ENCODE results near the gene KLHL1.

KLHL1 gene

DNA sequence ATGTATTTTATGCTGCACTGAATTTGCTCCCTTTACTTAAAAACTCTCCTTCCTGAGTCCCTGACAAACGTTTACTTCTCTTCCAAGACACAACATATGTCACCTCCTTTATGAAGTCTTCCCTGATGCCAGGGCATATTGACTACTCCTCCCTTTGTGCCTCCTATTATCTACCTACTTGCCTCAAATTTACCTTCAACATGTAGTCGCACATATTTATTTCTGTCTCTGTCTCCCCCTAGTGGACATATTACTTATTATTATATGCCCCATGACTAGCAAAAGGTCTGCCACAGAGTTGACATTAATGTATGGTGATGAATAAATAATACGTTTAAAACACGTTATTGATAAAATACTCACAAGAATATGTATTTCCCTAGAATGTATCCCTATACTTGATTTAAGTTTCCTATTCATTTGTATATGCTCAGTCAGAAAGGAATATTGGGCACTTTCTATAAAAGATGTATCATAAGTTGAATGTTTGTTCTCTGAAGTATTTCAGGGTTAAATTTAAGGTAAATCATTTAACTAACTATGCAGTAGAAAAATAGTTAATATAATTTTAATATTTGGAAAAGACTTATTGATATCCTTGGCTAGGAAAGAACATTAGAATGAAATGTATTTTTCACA is 250.9 kb downstream of the KLHL1 start:
- no peak for DNase-seq

DNA sequence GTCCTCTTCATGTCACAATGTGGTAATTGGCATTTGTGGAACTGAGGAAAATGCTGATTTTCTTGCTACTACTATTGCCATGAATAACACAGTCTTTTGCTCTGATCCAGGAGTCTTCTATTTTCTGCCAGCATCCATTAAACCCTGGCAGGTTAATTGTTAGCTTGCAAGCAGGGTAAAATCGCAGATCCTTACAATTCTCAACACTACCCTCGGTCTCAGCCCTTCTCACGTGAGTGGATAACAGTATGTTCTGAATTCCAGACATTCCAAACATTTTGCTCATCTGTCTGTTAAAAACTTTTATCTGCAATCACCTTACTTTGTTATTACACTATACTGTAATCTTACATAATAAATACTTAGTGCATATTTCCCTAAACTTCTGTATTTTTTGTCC is 251.9 kb downstream of the KLHL1 start:
- no peak for DNase-seq

DNA sequence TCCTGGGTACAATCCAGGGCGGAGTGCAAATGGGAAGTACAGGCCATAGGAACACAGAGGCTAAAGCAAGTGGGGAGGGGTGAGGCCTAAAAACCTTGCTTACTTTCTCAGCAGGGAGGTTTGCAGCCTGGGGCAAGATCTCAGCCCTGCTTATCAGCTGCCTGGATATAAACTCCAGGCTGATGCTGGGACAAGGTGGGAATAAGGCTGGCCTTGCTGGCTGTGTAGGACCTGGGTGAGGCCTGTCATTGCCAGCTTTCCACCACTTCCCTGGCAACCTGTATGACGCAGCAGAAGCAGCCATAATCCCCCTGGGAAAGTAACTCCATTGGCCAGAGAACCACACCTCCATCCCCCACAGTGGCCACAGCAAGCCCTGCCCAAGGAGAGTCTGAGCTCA is 279.7 kb downstream of the KLHL1 start:
- no peak for DNase-seq

DNA sequence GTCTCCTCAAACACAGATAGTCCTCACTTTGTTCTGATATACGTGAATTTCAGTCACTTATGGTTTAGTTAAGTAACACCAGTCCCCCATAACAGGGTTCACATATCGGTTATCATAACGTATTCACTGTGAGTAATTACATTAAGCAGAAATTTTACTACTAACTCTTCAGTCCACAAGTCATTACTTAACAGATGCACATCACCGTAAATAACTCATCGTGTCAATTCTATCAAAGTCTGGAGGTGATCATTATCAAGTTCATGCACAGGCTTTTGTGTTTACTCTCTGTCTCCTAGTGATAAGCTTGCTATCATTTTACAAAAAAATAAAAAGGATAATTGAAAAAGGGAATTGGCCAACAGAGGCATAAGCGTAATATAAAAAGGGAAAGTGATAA is 288.1 kb downstream of the KLHL1 start:
- DNase-seq, result no peak

DNA sequence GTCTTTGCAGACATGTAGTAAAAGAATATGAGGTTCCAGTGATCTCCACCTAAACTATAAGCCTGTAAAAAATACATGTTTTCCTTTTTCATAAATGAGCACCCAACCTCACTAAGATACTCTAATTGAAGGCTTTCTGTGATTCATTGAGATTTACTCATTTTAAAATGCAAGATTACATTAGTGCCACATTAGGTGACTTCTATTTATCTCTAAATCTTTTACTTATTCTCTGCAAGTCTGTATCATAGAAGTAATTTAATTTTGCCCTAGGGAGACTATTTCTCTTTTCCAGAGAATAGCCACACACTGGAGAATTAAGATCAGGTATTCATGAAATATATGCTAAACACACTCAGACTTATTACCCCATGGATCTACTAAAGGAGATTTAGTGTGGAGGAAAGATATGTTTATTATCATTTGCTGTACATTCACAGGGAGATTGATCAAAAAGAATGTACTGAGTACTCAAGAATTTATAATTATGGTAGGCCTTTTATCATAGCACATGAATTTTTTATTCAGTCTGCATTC is 290.9 kb downstream of the KLHL1 start:
- no peak for DNase-seq

DNA sequence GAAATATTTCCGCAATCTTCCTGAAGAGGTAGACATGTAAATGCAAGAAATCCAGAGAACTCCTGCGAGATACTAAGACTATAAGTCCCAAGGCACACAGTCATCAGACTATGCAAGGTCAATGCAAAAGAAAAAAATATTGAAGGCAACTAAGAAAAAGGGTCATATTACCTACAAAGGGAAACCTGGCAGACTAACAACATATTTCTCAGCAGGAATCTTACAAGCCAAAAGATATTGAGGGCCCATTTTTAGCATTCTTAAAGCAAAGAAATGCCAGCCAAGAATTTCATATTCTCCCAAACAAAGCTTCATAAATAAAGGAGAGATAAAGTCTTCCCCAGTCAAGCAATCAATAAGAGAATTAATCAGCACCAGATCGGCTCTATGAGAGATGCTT is 299.1 kb downstream of the KLHL1 start:
- DNase-seq, result no peak

DNA sequence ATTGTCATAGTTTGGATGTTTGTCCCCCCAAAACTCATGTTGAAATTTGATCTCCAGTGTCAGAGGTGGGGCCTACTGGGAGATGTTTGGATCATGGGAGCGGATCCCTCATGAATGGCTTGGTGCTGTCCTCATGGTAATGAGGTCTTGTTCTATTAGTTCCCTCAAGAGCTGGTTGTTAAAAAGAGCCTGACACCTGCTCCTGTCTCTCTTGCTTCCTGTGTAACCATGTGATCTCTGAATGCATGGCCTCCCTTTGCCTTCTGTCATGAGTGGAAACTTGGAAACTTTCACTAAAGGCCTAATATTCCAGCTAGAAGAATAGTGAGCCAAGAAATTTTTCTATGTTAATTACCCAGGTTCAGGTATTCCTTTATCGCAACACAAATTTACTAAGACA is 312.0 kb downstream of the KLHL1 start:
- DNase-seq, result no peak

DNA sequence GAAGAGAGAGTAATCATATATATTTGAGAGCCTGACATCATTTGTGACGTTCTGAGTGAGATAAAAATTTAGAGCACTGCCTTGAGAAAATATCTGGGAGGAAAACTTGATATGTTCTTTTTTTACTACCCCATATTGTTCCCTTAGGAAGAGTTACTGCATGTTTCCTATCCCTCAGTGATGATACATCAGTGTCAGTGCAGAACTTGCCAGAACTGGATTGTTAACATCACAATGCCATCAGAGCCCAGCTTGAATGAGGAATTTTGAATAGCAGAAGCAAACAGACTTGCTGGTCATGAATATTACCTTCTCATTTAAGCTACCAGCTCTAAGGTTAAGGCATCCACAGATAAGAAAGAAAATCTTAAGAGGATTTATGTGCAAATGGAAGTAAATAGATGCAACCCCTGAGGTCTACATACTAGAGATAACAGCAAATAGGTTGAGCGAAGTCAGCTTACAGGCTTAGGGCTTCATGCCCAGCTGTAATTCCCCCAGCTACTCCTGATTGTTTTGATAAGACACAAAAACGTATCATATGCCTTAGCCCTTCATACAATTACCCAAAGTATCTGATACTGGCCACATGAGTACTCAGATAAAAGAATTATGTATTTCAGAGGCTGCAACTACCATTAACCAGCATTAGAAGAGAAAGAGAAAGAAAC is 314.3 kb downstream of the KLHL1 start:
- no peak for DNase-seq

DNA sequence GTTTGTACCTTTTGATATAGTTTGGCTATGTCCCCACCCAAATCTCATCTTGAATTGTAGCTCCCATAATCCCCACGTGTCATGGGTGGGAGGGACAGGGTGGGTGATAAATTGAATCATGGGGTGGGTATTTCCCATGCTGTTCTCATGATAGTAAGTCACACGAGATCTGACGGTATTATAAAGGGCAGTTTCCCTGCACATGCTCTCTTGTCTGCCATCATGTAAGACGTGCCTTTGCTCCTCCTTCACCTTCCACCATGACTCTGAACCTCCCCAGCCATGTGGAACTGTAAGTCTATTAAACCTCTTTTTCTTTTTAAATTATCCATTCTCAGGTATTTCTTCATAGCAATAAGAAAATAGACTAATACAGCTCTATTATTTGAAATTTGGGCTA is 331.3 kb downstream of the KLHL1 start:
- DNase-seq, result no peak

DNA sequence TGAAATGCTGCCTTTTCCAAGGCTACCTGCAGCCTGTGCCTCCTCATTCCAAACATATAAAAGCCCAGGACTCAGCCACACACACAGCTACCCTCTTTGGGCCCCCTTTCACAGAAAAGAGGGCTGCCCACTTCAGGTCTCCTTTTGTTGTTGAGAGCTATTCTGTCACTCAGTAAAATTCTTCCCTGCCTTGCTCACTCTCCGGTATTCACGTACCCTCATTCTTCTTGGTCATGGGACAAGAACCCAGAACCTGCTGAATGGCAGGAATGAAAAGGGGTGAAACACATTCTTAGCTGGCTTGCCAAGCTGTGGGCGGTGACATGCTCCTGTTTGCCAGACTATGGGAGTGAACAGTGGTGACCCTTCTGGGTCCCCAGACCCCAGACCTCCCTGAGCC is 338.6 kb downstream of the KLHL1 start:
- no peak for DNase-seq

DNA sequence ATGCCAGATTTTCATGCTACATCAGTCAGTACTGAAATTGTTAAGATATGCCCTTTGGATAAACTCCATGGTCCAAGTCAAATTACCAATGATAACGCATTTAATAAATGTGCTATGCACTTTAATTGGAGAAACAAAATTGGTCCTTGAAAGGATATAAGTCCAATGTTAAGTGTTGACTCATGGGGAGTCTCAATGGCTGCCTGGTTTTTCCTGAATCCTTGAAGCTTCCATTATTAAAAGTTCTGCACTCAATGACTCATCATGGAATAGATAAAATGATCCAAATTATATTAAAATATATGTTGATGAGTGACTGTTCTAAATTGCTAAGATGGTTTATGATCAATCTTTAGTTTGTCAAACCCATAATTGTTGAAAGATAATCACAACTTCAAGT is 346.7 kb downstream of the KLHL1 start:
- DNase-seq, result no peak

DNA sequence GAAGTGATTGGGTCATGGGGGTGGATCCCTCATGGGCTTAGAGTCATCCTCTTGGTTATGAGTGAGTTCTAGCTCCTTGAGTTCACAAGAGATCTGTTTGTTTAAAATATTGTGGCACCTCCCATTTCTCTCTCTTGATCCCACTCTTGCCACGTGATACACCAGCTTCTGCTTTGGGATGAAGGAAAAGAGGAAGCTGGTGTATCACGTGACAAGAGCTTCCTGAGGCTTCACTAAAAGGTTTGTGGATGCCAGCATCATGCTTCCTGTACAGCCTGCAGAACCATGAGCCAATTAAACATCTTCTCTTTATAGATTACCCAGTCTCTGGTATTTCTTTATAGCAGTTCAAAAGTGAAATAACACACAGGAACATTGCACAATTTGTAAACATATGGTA is 353.2 kb downstream of the KLHL1 start:
- no peak for DNase-seq

DNA sequence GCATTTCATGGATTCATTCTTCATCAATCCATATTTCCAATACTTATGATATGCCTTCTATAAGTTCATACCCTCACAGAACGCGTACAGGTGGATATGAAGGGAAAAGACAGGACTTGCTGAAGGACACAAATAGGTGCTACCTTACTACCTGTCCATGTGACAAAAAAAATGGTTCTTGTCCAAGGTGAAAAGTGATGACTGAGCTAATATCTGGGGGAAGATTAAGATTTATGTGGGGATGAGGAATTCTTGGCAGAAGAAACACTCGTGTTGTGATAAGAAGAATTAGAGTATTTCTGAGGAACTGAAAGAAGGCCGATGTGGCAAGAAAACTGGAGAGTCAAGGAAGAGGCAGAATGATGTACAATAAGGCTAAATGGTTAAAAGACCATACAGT is 357.0 kb downstream of the KLHL1 start:
- no peak for DNase-seq

DNA sequence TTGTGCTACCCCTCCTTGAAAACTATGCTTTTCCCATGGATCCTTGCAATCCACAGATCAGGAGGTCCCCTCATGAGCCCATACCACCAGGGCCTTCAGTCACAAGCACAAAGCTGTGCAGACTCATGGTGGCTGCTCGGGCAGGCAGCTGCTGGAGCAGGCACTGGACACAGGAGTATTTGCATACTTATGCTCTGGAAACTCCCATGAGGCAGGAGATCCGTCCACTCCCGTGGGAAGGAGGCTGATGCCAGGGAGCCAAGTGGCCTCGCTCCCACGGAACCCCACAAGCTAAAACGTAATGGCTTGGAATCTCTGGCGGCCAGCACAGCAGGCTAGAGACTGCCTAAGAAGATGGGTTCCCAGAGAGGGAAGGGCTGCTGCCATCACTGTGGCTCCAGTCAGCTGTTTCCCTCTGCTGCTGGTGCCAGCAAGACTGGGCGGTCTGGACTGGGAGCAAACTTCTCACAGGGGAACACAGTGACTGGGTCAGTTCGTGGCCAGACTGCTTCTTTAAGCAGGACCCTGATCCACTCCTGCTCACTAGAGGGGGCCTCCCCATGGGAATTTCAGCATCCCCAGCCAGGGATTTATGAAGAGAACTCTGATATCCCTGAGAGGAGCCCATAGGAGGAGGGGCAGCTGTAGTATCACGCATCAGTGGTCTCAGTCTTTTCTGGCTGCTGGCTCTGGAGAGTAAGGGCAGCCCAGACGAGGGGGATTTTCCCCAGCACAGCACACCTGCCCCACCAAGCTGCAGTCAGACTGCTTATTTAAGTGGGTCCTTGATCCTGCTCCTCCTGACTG is 370.9 kb downstream of the KLHL1 start:
- DNase-seq, result peak; percentile 26

DNA sequence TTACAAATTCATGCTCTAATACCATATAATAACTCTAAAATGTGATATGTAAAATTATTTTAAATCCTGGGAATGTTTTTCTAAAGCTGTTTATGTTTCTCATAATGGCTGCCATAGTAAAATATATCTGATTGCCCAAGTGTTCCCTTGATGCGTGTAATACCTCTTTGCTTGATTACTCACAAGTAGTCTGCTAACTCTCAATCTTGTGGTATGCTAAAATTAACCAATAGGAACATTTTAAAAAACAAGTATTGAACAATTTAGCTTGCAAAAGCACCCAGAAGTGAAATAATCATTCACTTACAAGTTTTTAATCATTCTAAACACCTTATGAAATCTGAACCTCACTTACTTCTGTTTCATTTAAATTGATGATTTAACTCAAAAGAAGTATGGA is 386.6 kb downstream of the KLHL1 start:
- no peak for DNase-seq

DNA sequence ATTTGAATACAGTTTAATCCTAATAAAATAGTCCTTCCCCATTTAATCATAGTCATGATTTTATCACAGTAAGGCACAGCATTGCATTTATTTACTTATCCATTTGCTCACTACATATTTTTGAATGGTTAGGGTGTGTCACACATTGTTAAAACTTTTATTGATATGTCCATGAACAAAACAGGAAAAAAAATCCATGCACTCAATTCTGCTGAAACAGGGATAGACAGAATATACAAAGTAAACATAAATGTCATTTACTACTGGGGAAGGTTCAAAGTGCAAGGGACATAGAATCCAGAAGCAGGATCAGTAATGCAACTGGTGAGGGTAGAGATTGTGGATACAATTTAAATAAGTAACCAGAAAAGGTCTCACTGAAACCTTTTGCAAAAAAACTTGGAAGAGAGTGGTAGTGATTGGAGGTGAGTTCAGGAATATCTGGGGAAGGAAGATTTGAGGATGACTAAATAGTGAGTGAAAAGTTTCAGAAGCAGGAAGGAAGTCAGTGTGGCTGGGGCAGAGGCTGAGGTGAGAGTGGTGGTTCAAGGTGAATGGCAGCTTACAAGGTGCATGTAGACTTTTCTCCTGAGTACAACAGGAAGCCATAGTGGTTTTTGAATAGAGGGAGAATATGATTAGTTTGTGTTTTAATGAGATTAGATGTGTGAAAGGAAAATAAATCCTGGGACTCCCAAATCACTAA is 387.8 kb downstream of the KLHL1 start:
- DNase-seq, result no peak

DNA sequence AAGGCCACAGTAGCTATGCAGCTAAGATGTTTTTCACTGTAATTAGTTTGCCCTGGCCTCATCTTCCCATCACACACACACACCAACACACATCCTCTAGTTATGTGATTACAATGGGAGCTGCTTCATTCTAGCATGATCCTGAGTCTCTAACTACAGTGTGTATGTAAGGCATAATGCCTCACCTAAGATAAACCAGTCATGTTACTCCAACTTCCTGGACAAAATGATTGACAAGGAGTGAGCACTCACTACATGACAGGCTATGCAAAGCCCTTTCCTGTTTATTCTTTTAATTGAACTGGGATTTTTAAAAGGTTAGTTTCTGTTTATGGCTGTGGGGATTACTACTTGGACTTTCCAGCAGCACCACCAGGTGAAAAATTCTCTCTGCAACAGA is 401.4 kb downstream of the KLHL1 start:
- DNase-seq, result no peak

DNA sequence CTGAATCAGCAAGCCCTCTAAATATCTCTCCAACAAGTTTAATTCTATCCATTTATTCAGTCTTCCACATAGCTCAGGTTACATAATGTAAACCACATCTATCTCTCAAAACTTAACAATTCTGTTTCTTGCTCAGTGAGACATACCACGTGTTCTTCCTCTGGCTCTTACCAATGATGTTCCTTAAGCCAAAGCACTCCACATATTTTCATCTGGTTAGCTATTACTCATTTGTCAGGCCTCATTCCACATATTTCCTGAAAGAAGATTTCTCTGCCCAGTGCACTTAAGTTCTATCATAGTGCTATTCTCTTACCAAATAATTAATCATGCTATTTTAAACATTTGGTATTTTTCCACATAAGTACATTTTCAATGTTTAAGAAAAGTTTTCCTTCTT is 403.9 kb downstream of the KLHL1 start:
- DNase-seq, result no peak

DNA sequence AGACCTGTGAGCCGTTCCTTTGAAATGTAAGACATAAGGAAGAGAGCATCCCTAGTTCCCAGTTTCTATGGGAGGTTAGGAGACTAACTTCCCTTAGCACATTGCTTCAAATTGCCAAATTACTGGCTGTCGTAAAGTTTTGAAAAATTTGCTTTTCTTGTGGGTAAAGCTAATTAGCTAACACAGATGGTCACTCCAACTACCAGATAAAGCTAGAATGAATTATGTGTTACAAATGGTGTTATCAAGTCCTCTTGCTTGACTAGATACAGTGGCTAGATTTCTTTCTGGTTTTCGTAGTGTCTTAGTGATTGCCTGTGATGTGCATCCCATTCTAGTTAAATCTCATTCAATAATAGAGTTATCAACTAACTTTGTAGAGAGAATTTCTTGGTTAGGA is 417.3 kb downstream of the KLHL1 start:
- DNase-seq, result no peak

DNA sequence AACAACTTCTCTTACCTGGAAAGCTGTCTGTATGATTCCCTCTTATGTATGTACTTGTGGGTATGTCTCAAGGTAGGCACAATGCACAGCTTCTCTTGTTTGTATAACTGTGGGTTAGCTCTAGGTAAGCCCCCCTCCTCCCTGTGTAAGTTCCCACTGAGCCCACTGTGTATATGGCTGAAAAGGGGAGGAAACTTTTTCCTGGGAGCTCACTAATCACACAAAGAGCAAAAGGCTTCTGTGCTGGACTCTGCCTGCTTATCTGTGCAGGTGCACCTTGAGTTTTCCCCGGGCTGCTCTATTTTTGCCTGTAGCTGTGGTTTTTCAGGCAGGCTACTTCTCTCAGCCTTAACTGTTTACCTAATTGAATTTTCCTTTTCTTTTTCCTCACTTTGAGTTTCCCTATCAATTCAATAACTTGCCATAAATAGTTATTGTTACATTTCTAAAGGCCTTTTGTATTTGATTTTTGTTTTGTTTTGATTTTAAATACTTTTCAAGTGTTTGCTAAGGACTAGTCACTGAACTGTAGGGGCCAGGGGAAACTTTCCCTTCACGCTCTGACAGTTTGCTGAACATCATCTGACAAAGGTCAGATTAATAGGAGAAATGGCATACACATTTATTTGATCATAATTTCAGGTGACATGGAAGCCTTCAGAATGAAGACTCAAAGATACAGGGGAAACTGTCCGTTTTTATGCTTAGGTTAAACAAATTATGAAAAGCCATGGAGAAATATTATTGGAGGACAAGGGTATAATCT is 424.1 kb downstream of the KLHL1 start:
- DNase-seq, result no peak

DNA sequence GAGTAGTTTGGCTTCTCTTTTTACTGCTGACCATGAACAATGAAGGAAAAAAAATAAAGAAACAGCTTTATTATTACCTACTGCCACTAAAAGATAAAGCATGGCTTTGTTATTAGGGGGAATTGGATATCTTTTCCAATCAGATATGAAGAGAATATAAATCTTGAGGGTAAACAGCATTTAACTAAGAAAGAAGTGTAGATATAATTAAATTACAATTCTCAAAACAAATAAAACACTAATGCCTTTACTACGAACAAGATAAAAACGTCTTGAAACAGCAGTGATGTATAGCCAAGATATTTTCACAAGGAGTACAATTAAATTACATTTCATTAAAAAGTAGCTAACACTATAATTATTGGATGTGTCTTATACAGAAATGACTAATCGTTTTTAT is 426.5 kb downstream of the KLHL1 start:
- no peak for DNase-seq

DNA sequence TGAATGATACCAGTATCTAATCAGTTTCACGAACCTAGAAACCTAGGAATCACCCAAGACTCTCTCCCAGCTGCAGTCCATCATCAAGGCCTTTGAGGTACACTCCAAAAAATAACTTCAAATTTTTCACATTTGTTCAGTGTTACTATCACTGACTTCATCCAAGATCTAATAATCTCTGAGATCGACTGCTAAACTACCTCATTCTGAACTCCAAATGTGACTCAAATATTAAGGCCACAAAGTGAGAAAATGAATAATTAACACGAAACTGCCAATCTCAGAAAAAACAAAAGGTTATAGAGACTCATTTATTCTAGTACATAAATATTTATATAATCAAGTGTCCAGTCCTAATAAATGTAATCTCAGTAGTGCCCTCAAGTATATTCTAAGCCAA is 430.9 kb downstream of the KLHL1 start:
- no peak for DNase-seq

DNA sequence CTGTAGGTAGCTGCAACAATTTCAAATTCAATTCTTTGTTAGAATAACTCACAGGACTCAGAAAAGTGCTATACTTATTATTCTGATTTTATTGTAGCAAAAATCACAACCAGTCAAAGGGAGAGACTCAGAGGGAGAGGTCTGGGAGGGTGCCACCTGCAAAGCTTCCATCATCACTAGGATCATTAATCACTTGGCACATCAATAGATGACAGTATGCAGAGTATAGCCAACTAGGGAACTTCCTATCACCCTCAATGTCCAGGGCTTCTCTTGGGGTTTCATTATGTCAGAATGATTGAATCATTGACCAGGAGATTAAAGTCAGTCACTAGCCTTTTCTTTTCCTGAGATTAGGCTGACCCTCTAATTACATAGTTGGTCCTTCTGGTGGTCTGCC is 432.0 kb downstream of the KLHL1 start:
- DNase-seq, result no peak
